Measurements from ENCODE around the gene SNRPD3.
"Not testable (repeated sequence)": the region's sequence is repeated elsewhere in the genome, so short reads cannot be mapped to it uniquely, and the experiment has no call there.

GRCh38 chr22:24622596-24622995 lies 66.8 kb downstream of the SNRPD3 start:
- not testable (repeated sequence) for TF ChIP-seq CTCF (conservative IDR thresholded peaks at IDR 0.05); ZFX (IDR thresholded peaks at IDR 0.05)
